ENCODE results near the gene CDAN1. TPM values are rescaled to one million over a fixed set of nuclear protein-coding genes. Genes with fewer than 3 reads are reported as not detected.

The CDAN1 gene
- total and polyA plus RNA-seq, 2 donors (not counting 3 experiments of a cell fraction or from before 2014, with no cell fraction given), result 7.2 to 23.4 TPM

- no peak for FAIRE-seq
- no peaks in the 10 kb centered on the region for H3K79me2 ChIP-seq (ENCODE audit: control insufficient read depth, insufficient read depth, low read length)
- TF ChIP-seq JUN (IDR thresholded peaks at IDR 0.05; ENCODE audit: borderline replicate concordance, insufficient read depth, insufficient read length, low read depth) (no peak), GATA2 (IDR thresholded peaks at IDR 0.05; ENCODE audit: insufficient read depth, insufficient read length, low read depth, low read length) (no peak), MAX (IDR thresholded peaks at IDR 0.05; ENCODE audit: insufficient read depth, insufficient read length) (no peak), POLR2AphosphoS5 (IDR thresholded peaks at IDR 0.05; ENCODE audit: insufficient read depth, low read depth, low read length) (no peak), MYC (IDR thresholded peaks at IDR 0.05; ENCODE audit: low read depth, low read length) (no peak), POLR2A (IDR thresholded peaks at IDR 0.05; ENCODE audit: low read depth, low read length) (no peak), FOS (IDR thresholded peaks at IDR 0.05; ENCODE audit: borderline replicate concordance, insufficient read depth, low read length) (no peak), EZH2 (IDR thresholded peaks at IDR 0.05; ENCODE audit: borderline replicate concordance, low read depth, low read length, severe bottlenecking) (no peak)
- TF ChIP-seq, protein P1, sequence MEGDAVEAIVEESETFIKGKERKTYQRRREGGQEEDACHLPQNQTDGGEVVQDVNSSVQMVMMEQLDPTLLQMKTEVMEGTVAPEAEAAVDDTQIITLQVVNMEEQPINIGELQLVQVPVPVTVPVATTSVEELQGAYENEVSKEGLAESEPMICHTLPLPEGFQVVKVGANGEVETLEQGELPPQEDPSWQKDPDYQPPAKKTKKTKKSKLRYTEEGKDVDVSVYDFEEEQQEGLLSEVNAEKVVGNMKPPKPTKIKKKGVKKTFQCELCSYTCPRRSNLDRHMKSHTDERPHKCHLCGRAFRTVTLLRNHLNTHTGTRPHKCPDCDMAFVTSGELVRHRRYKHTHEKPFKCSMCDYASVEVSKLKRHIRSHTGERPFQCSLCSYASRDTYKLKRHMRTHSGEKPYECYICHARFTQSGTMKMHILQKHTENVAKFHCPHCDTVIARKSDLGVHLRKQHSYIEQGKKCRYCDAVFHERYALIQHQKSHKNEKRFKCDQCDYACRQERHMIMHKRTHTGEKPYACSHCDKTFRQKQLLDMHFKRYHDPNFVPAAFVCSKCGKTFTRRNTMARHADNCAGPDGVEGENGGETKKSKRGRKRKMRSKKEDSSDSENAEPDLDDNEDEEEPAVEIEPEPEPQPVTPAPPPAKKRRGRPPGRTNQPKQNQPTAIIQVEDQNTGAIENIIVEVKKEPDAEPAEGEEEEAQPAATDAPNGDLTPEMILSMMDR (IDR thresholded peaks at IDR 0.05; ENCODE audit: extremely low read depth in 1 of 2, insufficient read depth in 1 of 2, low read depth in 1 of 2, low read length in 2 of 2), result no peak
- no peaks in the 10 kb centered on the region for H3K9me1 ChIP-seq (replicated peaks; ENCODE audit: control insufficient read depth, extremely low read depth, insufficient read depth, low read length)
- POLR2A ChIA-PET, result no interaction called here
- no peak for DNase-seq (ENCODE audit: low read depth, low spot score)
- H3K4me1 ChIP-seq (ENCODE audit: control insufficient read depth, extremely low read depth, insufficient read depth, low read length), result no peaks in the 10 kb centered on the region
- no peaks in the 10 kb centered on the region for H4K20me1 ChIP-seq (replicated peaks; ENCODE audit: control insufficient read depth, extremely low read depth, insufficient read depth, low read length)
- CTCF ChIA-PET, result interaction anchor here (1.0 kb wide), 1 partner anchor 239 kb away, joined by 3 read pairs; no protein-coding TSS in a partner anchor
- H3K27me3 ChIP-seq (ENCODE audit: control insufficient read depth in 2 of 2, insufficient read depth in 2 of 2, low read length in 2 of 2), result no peaks in the 10 kb centered on the region
- no peaks in the 10 kb centered on the region for H3K9me3 ChIP-seq (replicated peaks; ENCODE audit: control insufficient read depth, insufficient read depth, low read length)
- H3K36me3 ChIP-seq (ENCODE audit: control insufficient read depth in 2 of 2, extremely low read depth in 1 of 2, insufficient read depth in 2 of 2, low read length in 2 of 2), result peaks cover 0 to 11% of the 10 kb centered on the region in 2 experiments
- H3K4me2 ChIP-seq (ENCODE audit: insufficient read depth, low read length), result no peak overlapping the region
- BruUV-seq (replicated peaks), result no TSS peak
- intact Hi-C loops (cut with micrococcal nuclease), result no loop called here
- dilution Hi-C loops (cut with MboI; ENCODE audit: extremely low pct_ligation_motif_present, low sequenced_read_pairs), result no loop called here
- no peak overlapping the region for H3K27ac ChIP-seq (ENCODE audit: insufficient read depth, low read depth, low read length)
- H2AFZ ChIP-seq (ENCODE audit: low read depth, low read length), result no peak overlapping the region
- H3K4me3 ChIP-seq (replicated peaks in 1 of 3; ENCODE audit: insufficient read depth in 1 of 3, low read depth in 1 of 3, low read length in 3 of 3), result no peak overlapping the region
- H3K9ac ChIP-seq (replicated peaks; ENCODE audit: extremely low read depth, insufficient read depth, low read length), result no peak overlapping the region
Observed at GRCh38 chr15:42687740-42688139, 49.2 kb downstream of the CDAN1 start.
